OCI-LY1 (cell line): ENCODE data around the gene TPCN1.

Source experiments
- H2AFZ ChIP-seq: fragments of 200-600 bp; sonication (generic), shearing (Covaris generic); 2 replicates; pipeline ENCODE4 v1.6.0; 2014; ENCODE audit warnings: antibody characterized with exemption, mild to moderate bottlenecking, low read length
- H3F3A ChIP-seq: fragments of 200-600 bp; sonication (generic), shearing (Covaris generic); 2 replicates; pipeline ENCODE4 v1.6.0; 2014; ENCODE audit warnings: mild to moderate bottlenecking, antibody characterized with exemption, low read length, moderate library complexity; ENCODE audit not compliant: insufficient read depth
- H3K27ac ChIP-seq: fragments of 200-600 bp; sonication (generic); 2 replicates; pipeline ENCODE4 v1.5.1; 2014; ENCODE audit warnings: low read length, mixed run types, mild to moderate bottlenecking, low read depth; ENCODE audit not compliant: poor library complexity, severe bottlenecking
- H3K27me3 ChIP-seq: fragments of 200-600 bp; sonication (generic); 2 replicates; pipeline ENCODE4 v1.6.0; 2014; ENCODE audit warnings: antibody characterized with exemption, mild to moderate bottlenecking, low read length, moderate library complexity; ENCODE audit not compliant: insufficient read depth
- H3K36me3 ChIP-seq: fragments of 200-600 bp; sonication (generic); 2 replicates; pipeline ENCODE4 v1.6.1; 2014; ENCODE audit warnings: mild to moderate bottlenecking, antibody characterized with exemption, low read length, moderate library complexity, mixed read lengths; ENCODE audit not compliant: insufficient read depth
- H3K4me1 ChIP-seq: fragments of 200-600 bp; sonication (generic); 2 replicates; pipeline ENCODE4 v1.5.1; 2014; ENCODE audit warnings: mild to moderate bottlenecking, low read length, moderate library complexity; ENCODE audit not compliant: insufficient read depth, severe bottlenecking
- H3K4me2 ChIP-seq: fragments of 200-600 bp; sonication (generic), shearing (Covaris generic); 2 replicates; pipeline ENCODE4 v1.6.1; 2014; ENCODE audit warnings: low read length
- H3K4me3 ChIP-seq: fragments of 200-600 bp; sonication (generic); 2 replicates; pipeline ENCODE4 v1.5.1; 2014; ENCODE audit warnings: low read length, low read depth, mild to moderate bottlenecking, mixed read lengths; ENCODE audit not compliant: poor library complexity, severe bottlenecking
- H3K79me2 ChIP-seq: fragments of 200-600 bp; shearing (Covaris generic); 2 replicates; pipeline ENCODE4 v1.6.1; 2016; ENCODE audit warnings: mixed run types, low read length, mixed read lengths; ENCODE audit not compliant: insufficient read depth
- H3K9ac ChIP-seq: fragments of 200-600 bp; sonication (generic), shearing (Covaris generic); 2 replicates; pipeline ENCODE4 v1.6.1; 2014; ENCODE audit warnings: mild to moderate bottlenecking, low read length, mixed read lengths
- H3K9me2 ChIP-seq: fragments of 200-600 bp; sonication (generic), shearing (Covaris generic); 2 replicates; pipeline ENCODE4 v1.6.1; 2014; ENCODE audit warnings: low read depth, mild to moderate bottlenecking, low read length, mixed read lengths
- H3K9me3 ChIP-seq: fragments of 200-600 bp; shearing (Covaris generic); 2 replicates; pipeline ENCODE4 v1.6.1; 2014; ENCODE audit warnings: low read length, mixed read lengths
- H4K20me1 ChIP-seq: fragments of 200-600 bp; sonication (generic), shearing (Covaris generic); 2 replicates; pipeline ENCODE4 v1.6.0; 2016; ENCODE audit warnings: mild to moderate bottlenecking, low read length; ENCODE audit not compliant: insufficient read depth
- EZH2 ChIP-seq: fragments of 200-600 bp; sonication (generic), shearing (Covaris generic); IDR thresholded peaks from 2 replicates; pipeline ENCODE4 v1.8.0; 2017; ENCODE audit warnings: borderline replicate concordance, mixed run types, mild to moderate bottlenecking, antibody characterized with exemption, low read length, moderate library complexity, mixed read lengths
- TF ChIP-seq, protein P1 (sequence below): fragments of 200-600 bp; sonication (generic), shearing (Covaris generic); IDR thresholded peaks from 2 replicates; pipeline ENCODE4 v1.5.1; 2017; ENCODE audit warnings: mild to moderate bottlenecking, antibody characterized with exemption, low read length, moderate library complexity, mixed read lengths

TPCN1 gene

DNA sequence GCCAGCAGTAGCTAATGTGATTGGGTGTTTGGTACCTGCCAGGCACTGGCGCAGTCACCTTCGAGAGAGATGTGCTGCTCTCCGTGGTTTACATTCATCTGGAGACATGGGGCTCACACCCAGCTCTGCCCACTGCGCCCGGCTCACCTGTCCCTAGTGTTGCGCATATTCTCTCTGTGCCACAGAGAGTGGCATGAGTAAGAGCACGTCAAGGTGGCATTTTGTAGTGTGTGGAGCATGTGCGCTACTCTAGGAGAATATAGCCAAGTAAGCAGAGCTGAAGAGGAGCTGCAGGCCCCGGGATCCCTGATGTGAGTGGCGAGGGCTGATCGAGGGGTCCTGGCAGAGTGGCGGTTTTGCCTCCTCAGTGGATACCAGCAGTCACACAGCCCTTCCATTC lies 46.9 kb downstream of the TPCN1 start:
- Histone ChIP-seq H3K4me2 (no peak overlapping the region), H3K4me3 (no peak overlapping the region), H3K9ac (no peak overlapping the region), H3K4me1 (no peaks in the 10 kb centered on the region), H3K27me3 (no peaks in the 10 kb centered on the region), H3K79me2 (no peaks in the 10 kb centered on the region), H2AFZ (no peak overlapping the region), H4K20me1 (no peaks in the 10 kb centered on the region), H3F3A (no peaks in the 10 kb centered on the region), H3K9me2 (no peaks in the 10 kb centered on the region), H3K36me3 (peaks cover 94% of the 10 kb centered on the region), H3K9me3 (no peaks in the 10 kb centered on the region), H3K27ac (no peak overlapping the region)
- no peak for TF ChIP-seq EZH2
- TF ChIP-seq, protein P1, sequence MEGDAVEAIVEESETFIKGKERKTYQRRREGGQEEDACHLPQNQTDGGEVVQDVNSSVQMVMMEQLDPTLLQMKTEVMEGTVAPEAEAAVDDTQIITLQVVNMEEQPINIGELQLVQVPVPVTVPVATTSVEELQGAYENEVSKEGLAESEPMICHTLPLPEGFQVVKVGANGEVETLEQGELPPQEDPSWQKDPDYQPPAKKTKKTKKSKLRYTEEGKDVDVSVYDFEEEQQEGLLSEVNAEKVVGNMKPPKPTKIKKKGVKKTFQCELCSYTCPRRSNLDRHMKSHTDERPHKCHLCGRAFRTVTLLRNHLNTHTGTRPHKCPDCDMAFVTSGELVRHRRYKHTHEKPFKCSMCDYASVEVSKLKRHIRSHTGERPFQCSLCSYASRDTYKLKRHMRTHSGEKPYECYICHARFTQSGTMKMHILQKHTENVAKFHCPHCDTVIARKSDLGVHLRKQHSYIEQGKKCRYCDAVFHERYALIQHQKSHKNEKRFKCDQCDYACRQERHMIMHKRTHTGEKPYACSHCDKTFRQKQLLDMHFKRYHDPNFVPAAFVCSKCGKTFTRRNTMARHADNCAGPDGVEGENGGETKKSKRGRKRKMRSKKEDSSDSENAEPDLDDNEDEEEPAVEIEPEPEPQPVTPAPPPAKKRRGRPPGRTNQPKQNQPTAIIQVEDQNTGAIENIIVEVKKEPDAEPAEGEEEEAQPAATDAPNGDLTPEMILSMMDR = no peak

DNA sequence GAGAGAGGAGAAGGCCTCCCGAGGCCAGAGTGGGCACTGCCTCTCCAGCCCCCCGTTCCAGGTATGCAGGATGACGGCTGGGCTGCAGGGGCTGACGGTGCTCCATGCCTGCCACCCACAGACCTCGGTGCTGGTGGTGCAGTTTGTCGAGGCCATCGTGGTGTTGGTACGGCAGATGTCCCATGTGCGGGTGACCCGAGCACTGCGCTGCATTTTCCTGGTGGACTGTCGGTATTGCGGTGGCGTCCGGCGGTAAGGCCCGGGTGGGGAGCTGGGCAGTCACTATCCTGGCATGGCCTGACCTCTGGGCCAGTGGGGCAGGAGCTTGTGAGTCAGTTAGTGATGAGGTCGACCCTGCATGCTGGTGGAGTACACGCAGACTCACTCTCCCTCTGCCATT lies 47.4 kb downstream of the TPCN1 start:
- no peak overlapping the region for H3K4me2 ChIP-seq
- H3K9ac ChIP-seq = no peak overlapping the region
- no peaks in the 10 kb centered on the region for H3K27me3 ChIP-seq
- H3K27ac ChIP-seq = no peak overlapping the region
- no peaks in the 10 kb centered on the region for H4K20me1 ChIP-seq
- no peak overlapping the region for H2AFZ ChIP-seq
- H3K79me2 ChIP-seq = no peaks in the 10 kb centered on the region
- H3F3A ChIP-seq = no peaks in the 10 kb centered on the region
- H3K4me3 ChIP-seq = no peak overlapping the region
- no peaks in the 10 kb centered on the region for H3K4me1 ChIP-seq
- H3K9me3 ChIP-seq = no peaks in the 10 kb centered on the region
- peaks cover 94% of the 10 kb centered on the region for H3K36me3 ChIP-seq
- no peaks in the 10 kb centered on the region for H3K9me2 ChIP-seq
- TF ChIP-seq EZH2 = no peak
- TF ChIP-seq, protein P1 = no peak

DNA sequence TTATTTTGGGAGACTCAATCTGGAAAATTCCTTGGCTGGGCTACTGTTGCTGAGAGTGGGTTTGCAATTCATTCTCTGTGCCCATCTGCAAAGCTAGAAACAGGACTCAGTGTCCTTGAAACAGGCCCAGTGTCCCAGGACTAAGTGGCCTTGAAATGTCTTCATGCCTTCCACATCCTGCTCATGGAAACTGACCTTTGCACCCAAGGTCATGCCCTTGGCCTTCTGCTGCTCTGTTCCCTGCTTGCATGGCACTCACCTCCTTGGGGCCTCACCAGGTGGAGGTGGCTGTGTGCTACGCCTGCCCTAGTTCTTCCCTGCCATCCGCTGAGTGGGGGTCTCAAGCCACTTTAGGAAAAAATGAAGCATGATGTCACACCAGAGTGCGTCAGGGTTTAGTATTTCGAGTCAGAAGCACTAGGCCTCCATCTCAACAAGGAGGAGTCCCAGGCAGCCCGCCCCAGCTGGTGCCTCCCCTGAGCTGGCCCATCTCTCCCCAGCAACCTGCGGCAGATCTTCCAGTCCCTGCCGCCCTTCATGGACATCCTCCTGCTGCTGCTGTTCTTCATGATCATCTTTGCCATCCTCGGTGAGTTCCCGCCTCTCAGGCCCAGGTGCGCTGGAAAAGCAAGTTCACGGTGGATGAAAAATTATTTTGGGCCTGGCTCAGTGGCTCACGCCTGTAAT lies 48.1 kb downstream of the TPCN1 start:
- Histone ChIP-seq H3K9me2 (no peaks in the 10 kb centered on the region), H3K36me3 (peaks cover 96% of the 10 kb centered on the region), H3K79me2 (no peaks in the 10 kb centered on the region), H3K4me1 (no peaks in the 10 kb centered on the region), H3K4me2 (no peak overlapping the region), H3K9me3 (no peaks in the 10 kb centered on the region), H4K20me1 (no peaks in the 10 kb centered on the region), H3K9ac (no peak overlapping the region), H3F3A (no peaks in the 10 kb centered on the region), H2AFZ (no peak overlapping the region), H3K27me3 (no peaks in the 10 kb centered on the region), H3K4me3 (no peak overlapping the region), H3K27ac (no peak overlapping the region)
- TF ChIP-seq, protein P1 = no peak
- no peak for TF ChIP-seq EZH2
